HG02763 (cell line): Measurements from ENCODE around the gene GALNT16.
"Not testable (repeated sequence)": the region's sequence is repeated elsewhere in the genome, so short reads cannot be mapped to it uniquely, and the experiment has no call there.

Experiments
- ATAC-seq: cut with Tn5 transposase; IDR thresholded peaks from one replicate; pipeline ENCODE4 v1.9.1; 2021; ENCODE audit warnings: mild to moderate bottlenecking, moderate library complexity; ENCODE audit not compliant: unreplicated experiment

The GALNT16 gene

DNA sequence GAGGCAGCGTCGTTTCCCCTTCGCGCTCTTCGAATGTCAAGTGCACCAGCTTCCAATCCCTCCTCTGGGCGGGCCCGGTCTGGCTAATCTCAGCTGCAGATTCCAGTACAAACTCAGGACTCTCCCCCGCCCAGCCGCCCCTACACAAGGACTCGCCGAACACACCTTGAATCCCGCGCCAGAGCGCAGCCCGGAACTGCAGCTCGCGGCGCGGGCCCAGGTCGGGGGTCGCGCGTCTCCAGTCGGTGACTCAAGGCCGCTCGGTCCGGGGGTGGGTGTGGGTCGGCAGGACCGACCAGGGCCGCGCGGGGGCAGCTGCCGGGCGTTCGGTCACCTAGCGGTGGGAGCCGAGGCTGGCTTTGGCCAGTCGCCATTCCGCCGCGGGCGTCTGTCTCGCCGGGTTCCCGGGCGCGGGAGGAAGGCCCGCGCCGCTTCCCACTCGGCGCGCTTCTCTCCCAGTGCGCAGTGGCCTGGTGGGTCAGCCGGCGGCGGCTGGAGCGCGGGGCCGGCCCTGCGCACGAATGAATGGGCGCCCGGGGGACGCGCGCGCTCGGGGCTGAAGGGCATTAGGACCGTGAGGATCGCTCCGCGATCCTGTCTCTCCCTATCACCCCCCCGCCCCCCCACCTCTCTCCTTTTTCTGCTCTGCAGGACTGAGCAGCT, at the start of gene GALNT16:
Gene GALNT16, plus strand, starts transcription at position 632 of the 663 bp plus-strand sequence. CDS start 133 bp downstream, outside the sequence.
- ATAC-seq: no peak

DNA sequence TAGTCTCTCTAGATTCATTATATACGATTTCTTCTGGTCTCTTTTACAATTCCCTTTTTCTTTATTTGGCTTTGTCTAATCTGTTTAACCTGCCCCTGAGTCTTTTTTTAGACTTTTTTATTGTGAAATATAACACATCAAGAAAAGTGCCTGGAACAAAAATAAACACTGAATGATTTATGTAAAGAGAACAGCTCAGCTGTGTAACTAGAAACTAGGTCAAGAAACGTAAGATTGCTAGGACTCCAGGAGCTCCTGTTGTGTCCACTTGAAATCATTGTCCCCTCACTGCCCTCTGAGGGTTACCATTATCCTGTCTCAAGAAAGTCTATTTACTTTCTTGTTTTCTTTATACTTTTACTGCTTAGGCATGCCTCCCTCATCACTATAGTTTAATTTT, 45.6 kb upstream of the GALNT16 start:
- ATAC-seq: no peak

DNA sequence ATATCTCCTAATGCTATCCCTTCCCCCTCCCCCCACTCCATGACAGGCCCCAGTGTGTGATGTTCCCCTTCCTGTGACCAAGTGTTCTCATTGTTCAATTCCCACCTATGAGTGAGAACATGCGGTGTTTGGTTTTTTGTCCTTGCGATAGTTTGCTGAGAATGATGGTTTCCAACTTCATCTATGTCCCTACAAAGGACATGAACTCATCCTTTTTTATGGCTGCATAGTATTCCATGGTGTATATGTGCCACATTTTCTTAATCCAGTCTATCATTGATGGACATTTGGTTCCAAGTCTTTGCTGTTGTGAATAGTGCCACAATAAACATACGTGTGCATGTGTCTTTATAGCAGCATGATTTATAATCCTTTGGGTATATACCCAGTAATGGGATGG, 42.3 kb upstream of the GALNT16 start:
- ATAC-seq: not testable (repeated sequence)

DNA sequence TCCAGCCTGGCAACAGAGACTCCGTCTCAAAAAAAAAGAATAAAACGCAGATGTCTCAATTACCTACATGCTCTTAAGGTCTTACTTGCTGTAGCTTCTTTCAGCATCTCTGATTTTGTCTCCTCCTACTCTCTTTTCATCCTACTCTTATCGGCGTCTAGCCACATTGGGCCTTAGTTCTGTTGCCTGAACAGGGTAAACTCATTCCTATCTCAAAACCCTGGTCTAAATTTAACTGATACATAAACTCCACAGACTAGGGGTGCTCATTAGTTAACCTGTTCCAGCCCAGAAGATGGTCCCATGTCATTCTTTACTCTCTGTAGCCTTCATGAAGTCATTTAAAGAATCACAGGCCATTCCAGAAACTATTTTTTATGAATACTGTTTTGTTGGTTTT, 35.0 kb upstream of the GALNT16 start:
- no peak for ATAC-seq

DNA sequence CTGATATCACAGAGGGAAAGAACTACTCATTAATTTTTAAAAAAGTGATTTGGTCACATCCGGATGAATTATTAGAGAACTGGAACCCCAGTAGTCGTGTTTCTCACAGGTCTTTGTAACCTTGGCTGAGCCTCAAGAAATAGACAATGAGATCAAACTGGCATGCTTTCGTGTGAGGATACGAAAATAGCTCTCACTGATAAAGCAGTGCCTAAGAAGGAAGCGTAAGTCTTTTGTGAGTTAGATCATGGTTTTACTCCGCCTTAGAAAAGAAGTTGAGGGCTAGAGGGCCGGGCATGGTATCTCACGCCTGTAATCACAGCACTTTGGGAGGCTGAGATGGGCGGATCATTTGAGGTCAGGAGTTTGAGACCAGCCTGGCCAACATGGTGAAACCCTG, 33.8 kb upstream of the GALNT16 start:
- no peak for ATAC-seq

DNA sequence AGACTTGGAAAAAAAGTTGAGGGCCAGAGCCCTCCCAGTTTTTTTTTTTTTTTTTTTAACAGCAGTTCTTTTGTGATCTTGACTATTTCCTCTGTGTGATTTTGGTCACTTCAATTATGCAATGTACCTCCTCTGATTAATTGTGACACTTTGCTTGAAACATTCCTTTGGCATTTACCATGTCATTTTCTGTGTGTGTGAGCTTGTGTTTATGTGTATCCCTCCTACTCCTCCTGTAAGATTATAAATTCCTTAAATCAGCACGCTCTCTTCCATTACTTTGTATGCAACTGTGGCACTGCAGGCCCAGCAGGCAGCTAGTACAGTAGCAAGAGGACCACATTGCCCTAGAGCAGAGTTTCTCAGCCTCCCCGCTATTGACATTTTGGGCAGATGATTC, 33.2 kb upstream of the GALNT16 start:
- no peak for ATAC-seq

DNA sequence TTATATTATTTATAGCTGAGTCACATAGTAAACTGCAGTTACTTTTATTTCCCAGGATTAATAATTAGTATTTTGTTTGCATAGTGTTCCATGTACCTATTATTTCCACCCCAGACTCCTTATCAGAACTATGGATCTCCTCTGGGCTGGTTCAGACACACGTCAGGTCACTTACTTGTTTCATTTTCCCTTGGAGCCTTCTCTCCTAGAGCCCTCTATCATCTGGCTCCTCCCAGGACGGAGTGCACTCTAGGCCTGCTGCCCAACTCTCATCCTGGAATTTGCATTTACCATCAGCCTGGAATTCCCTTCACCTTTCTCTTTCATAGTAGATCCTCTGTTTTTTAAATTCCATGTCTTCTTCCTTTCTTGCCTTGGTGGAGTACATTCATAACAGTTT, 28.5 kb upstream of the GALNT16 start:
- no peak for ATAC-seq

DNA sequence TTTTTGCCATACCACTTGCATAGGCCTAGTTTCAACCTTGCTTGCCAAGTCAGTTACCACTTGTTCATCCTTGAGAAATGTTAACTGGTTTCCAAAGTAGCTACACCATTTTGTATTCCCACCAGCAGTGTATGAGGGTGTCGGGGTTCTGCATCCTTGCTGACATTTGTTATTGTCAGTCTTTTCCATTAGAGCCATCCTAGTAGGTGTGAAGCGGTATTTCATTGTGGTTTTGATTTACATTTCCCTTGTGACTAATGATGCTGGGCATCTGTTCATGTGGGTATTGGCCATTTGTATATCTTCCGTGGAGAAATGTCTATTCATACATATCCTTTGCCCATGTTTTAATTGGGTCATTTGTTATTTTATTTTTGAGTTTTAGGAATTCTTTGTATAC, 27.6 kb upstream of the GALNT16 start:
- no peak for ATAC-seq

DNA sequence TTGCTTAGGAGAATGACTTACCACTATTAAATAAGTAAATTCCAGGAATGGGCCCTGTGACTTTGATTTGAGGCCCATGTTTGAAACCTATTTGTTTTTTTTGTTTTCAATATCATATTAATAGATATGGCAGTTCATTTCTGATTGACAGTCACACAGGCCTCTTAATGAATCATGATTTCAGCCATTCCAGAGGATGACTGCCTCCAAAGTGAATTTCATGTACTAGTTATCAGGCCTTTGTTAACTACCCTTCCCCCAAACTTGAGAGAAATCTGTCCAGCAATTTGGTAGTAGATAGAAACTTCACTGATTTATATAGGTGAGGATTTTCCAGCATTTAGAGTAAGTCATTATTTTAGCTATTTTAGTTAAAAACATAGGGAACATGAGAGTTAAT, 25.9 kb upstream of the GALNT16 start:
- no peak for ATAC-seq

DNA sequence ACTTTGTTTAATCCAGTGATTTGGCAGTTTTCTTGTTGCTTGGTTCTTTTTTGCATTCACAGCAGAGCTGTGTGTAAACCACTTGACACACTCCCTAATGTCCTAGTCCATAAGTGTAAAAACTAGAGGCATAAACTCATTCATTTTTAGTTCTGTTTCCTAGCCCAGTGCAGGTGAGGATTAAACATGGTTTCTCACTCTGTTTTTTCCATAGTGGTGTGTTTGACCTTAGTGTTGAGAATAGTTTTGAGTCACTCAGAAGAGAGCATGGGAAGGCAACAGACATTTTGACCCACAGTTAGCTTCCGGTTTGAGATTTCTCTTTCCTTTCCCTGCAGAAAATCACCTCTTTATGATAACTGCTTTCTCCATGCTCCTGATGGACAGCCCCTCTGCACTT, 24.2 kb upstream of the GALNT16 start:
- no peak for ATAC-seq

DNA sequence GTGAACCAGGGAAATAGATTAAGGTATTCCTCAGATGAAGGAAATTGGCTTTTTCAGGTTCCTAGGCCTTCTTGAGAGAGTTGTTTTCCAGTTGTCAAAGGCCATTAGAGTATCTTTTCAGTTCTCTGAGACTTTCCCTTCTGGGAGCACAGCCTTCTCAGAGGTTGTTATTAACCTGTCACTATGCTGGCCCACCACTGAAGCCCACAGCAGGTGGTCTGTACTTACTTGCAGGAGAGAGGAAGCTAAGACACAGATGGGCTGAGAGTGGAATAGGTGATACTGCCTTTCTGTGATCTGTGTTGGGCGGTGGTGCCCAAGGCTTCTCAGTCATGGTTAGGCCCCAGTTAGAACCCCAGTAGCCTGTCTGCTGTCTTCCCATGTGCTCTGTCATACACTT, 22.8 kb upstream of the GALNT16 start:
- ATAC-seq: no peak

DNA sequence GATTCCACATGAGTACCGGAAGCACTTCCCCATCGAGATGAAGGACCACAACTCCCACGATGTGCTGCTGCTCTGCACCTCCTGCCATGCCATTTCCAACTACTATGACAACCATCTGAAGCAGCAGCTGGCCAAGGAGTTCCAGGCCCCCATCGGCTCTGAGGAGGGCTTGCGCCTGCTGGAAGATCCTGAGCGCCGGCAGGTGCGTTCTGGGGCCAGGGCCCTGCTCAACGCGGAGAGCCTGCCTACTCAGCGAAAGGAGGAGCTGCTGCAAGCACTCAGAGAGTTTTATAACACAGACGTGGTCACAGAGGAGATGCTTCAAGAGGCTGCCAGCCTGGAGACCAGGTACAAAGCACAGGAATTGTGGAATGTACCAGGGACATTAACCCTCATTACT, 22.4 kb upstream of the GALNT16 start:
- ATAC-seq: no peak

DNA sequence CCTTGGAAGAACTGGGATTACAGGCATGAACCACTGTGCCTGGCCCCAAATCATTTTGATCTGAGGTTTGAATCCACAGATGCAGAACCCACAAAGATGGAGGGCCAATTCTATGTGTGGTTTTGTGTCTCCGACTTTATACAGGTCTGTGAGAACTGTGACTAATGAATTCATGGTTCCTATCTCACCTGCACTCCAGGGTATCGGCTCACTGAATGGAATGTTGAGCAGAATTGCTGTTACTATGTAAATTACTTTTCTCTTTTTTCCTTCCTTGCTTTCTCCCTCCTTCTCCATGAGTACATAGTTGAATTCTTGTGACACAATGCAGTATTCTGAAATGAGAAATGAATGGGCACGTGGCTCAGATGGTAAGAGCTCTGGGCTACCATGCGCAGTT, 21.1 kb upstream of the GALNT16 start:
- ATAC-seq: no peak

DNA sequence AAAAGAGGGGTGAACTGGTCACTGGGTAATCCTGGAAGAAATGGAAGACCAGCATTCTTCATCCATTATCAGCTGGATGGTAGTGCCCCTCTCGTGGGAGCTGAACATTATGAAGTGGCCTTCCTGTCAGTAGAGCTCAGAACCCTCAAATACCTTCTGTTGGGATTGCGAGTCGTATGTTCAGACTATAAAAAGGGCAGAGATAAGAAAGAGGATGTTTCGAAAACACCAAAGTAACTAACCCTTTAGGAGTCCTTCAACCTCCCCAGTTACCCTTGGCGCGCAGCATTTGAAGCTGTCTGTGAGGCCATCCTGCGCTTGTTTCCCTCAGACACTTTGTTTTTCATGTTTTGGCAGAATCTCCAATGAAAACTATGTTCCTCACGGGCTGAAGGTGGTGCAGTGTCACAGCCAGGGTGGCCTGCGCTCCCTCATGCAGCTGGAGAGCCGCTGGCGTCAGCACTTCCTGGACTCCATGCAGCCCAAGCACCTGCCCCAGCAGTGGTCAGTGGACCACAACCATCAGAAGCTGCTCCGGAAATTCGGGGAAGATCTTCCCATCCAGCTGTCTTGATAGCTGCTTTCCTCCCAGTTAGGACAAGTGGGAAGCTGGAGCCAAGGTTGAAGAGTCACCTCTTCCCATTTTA, 19.3 kb upstream of the GALNT16 start:
- no peak for ATAC-seq

DNA sequence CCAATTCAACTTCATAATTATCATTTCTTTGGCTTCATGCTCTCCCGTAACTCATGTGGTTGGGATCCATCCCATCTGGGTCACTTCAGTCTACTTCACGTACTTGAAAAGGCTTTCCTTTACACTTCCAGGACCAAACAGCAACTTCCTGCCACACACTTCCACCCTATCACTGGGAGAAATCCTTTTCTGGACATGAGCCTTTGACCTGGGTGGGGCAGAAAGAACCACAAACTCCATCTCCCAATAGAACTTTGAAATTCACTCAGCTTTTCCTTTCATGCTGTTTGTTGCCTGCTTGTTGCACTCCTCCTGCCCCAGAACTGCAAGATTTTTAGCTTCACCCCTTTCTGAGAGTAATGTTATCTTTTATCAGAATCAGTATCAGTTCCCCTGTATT, 18.4 kb upstream of the GALNT16 start:
- no peak for ATAC-seq

DNA sequence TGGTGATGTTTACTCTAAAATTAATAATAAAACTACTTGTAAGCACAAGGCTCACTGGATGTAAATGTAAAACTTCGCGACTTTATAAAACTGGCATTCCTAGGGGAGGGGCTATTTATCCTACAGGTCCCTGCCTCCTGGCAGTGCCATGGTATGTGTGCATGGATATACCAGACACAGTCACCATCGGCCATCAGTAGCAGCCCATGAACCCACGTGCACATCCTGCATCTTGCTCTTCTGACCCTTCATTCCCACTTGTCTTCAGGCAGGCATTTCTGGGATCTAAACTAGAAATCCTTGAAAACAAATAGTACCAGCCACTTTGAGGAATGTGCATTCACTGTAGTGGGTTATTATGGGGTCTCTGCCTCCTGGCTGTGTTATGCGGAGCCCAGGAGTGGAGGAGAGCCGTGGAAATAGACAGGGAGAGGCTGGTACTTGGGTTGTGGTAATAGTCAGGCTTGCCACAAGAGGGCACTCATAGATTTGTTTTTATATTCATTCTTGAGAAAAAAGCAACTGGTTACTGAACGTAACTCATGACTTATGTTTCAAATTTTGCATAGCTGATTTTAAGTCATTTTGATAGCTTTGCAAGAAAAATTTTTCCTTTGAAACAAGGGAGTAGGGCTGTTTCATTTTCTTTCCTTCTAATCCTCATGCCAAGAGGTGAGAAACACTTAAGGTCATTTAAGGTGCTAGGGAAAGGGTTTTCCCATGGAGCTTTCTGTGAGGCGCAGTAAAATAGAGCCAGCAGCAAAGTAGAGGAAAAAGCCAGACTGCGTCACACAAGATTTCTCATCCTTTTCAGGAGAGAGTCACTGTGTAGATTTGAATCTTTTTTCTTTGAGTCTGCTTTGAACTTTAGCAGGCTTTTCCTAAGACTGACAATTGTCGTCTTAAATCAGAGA, 17.4 kb upstream of the GALNT16 start:
- no peak for ATAC-seq

DNA sequence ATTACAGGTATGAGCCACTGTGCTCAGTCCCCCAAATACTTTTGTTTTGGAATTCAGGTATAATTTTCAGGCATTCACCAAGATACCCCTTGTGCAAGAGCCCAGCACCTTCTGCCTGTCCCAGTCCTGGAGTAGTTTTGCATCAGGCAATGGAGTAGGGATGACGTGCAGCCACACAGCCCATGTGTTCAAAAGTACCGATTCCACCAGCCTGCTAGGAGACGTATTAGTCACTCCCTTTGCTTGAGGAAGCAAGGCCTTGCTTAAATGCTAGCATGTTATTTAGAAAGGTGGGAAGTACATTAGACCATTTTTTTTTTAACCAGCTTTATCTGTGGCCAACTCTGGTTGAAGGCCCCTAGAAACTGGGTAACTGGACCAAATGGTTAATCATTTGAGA, 15.0 kb upstream of the GALNT16 start:
- ATAC-seq: no peak

DNA sequence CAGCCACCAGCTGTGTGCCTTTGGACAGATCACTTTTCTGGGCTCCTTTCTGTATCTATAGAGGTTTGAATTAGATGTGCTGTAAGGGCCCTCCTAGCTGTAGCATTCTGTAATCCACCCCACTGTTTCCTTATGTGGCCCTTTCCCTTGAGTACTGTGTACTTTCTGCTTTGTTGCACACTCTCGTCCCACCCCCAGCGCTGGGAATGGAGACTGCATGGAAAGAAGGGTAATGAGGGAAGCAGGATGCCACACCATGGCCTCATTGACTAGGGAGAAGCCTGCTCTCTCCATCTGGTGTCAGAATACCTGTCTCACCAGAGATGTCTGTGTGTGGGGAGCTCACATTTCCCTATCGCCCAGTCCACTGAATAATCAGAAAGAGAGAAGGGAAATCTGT, 13.6 kb upstream of the GALNT16 start:
- no peak for ATAC-seq

DNA sequence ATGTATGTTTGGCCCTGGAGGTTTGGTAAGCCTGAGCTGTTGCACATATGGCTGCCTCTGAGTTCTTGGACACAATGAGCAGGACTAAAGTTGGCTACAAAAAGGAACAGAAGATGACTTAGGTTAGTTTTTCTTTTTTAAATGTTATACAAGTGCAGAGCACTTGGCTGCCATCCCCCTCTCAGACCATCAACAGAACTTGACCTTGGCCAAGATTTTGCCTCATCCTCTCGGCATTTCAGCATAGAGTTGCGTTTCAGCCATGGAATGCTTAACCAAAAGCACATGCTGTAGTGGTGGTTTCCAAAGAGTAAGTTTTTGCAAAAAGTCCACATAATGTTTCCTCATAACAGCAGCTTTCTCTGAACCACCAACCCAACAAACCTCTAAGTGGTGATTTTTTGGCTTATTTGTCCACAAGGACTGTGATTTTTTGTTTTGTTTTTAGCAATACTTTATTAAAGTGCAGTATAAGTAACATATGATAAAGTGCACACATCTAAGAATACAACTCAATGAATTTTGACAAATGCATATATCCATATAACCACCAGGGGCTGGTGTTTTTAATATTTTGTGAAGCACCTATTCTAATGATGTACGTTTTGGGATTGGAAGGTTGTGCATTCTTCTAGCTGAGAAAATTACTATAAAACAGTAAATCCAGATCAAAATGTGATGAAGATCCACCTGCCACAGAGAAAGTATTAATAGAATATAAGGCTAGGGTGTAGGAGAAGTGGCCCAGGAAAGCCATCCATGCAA, 12.1 kb upstream of the GALNT16 start:
- ATAC-seq: no peak

DNA sequence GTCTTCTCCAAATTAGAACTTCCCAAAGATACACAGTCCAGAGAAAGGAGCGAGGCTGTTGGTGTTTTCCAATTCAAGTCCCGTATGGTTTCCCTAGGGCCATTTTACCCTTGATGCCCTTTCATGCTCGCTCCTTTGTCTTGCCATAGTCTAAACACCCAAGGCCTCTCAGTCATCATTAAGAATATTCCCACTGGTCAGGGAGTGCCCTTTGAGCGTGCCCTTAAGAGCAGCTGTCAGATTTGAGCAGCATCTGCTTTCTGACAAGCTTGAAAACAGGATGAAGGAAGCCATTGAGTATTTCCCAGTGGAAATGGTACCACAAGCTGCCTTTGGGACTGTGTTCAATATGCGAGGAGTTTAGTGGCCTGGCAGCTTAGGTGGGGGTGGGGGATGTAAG, 10.4 kb upstream of the GALNT16 start:
- no peak for ATAC-seq

DNA sequence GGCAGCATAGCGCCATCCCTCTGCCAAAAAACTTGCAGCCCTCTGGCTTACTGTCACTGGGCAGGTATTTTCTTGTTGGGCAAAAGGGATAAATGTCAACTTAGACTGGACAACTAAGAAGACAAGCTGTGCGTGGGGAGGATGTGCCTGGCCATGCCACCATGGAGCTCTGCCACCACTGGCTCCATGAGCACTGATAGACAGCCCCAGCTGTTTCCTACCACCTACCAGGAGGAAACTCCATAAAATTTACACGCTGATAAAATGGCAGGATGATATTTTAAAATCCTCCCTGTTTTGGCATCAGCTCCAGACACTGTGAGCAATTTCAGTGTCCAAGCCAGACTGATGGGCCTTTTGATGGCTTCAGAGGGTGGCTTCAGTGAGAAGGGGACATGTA, 7.1 kb upstream of the GALNT16 start:
- ATAC-seq: no peak
